Kidney epithelial cell (primary cell): ENCODE results near the gene BTBD9. TPM values are rescaled to one million over a fixed set of nuclear protein-coding genes. Genes with fewer than 3 reads are reported as not detected.

Experiments used
- DNase-seq: peaks from one replicate; pipeline ENCODE4 v3.0.0-alpha.2; 2010; ENCODE audit warnings: low read depth
- H3K27me3 ChIP-seq: 2 replicates; pipeline ENCODE4 v1.6.0; 2011; ENCODE audit warnings: low read length; ENCODE audit not compliant: control insufficient read depth, insufficient read depth
- H3K36me3 ChIP-seq: 2 replicates; pipeline ENCODE4 v1.5.1; 2011; ENCODE audit warnings: low read length; ENCODE audit not compliant: control insufficient read depth, insufficient read depth
- H3K4me3 ChIP-seq: 2 replicates; pipeline ENCODE4 v1.5.1; 2011; ENCODE audit warnings: low read depth, mild to moderate bottlenecking, control low read depth, low read length
- total RNA-seq: library from RNA; depleted of rRNA; stranded (reverse); fragments of >200 nt; gene quantifications from 2 replicates; pipeline ENCODE4 v1.2.3, GENCODE V29; 2015
- TF ChIP-seq, protein P1 (sequence below): IDR thresholded peaks from 2 replicates; pipeline ENCODE4 v1.5.1; 2011; ENCODE audit warnings: mild to moderate bottlenecking, moderate library complexity, low read length, control low read depth, inconsistent platforms; ENCODE audit not compliant: insufficient read depth, poor library complexity, severe bottlenecking

The BTBD9 gene
- total RNA-seq, 1 donor from 2014 or later, result 7.3 TPM

DNA sequence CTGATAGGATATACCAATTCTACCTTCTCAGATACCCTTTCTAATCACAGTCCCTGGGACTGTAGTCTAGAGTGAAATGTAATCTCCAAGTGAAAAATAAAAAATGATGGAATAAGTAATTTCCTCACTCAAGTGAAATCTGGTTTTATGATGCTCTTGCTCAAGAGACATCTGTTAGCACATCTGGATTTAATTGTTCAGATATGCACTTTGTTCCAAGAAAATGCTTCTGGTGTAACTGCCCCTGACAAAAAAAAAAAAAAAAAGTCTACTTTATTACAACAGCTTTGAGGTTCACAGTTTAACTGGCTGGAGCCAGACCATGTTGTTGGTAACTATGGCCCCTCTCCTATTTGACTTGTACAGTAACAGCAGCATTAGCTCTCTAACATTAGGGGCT lies 251.8 kb downstream of the BTBD9 start:
- Histone ChIP-seq H3K4me3 (no peak overlapping the region), H3K36me3 (no peaks in the 10 kb centered on the region), H3K27me3 (no peaks in the 10 kb centered on the region)
- TF ChIP-seq, protein P1, sequence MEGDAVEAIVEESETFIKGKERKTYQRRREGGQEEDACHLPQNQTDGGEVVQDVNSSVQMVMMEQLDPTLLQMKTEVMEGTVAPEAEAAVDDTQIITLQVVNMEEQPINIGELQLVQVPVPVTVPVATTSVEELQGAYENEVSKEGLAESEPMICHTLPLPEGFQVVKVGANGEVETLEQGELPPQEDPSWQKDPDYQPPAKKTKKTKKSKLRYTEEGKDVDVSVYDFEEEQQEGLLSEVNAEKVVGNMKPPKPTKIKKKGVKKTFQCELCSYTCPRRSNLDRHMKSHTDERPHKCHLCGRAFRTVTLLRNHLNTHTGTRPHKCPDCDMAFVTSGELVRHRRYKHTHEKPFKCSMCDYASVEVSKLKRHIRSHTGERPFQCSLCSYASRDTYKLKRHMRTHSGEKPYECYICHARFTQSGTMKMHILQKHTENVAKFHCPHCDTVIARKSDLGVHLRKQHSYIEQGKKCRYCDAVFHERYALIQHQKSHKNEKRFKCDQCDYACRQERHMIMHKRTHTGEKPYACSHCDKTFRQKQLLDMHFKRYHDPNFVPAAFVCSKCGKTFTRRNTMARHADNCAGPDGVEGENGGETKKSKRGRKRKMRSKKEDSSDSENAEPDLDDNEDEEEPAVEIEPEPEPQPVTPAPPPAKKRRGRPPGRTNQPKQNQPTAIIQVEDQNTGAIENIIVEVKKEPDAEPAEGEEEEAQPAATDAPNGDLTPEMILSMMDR, result no peak
- no peak for DNase-seq

DNA sequence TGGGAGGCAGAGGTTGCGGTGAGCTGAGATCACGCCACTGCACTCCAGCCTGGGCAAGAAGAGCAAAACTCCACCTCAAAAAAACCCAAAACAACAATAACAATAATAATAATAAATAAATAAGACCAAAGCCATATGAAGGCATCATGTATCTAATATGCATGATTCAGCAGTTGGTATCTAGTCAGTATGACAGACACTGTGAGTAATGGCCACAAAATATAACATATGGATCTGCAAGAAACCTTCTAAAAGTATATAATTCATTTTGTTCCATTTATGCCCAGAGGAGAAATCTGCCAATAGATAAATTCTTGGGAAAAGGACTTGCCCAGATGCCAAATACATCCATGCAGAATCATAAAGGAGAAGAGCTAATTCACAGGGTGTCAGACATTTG lies 252.3 kb downstream of the BTBD9 start:
- no peaks in the 10 kb centered on the region for H3K36me3 ChIP-seq
- H3K27me3 ChIP-seq, result no peaks in the 10 kb centered on the region
- TF ChIP-seq, protein P1, result no peak
- no peak overlapping the region for H3K4me3 ChIP-seq
- no peak for DNase-seq

DNA sequence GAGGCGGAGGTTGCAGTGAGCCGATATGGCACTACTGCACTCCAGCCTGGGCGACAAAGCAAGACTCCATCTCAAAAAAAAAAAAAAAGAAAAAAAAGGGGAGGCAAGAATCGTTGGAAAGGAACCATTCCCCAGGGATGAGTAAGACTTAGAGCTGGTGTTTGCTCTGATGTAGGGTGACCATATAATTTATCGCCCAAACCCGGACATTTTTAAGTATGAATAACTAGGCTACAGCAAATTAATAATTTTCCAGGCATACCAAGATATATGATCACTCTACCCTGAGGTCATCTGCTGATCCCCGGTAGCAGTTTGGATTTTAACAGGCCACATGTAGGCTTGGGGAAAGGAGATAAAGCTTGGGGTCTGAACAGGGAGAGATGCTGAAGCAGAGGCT lies 260.9 kb downstream of the BTBD9 start:
- H3K36me3 ChIP-seq, result no peaks in the 10 kb centered on the region
- H3K4me3 ChIP-seq, result no peak overlapping the region
- DNase-seq, result no peak
- TF ChIP-seq, protein P1, result no peak
- H3K27me3 ChIP-seq, result no peaks in the 10 kb centered on the region

DNA sequence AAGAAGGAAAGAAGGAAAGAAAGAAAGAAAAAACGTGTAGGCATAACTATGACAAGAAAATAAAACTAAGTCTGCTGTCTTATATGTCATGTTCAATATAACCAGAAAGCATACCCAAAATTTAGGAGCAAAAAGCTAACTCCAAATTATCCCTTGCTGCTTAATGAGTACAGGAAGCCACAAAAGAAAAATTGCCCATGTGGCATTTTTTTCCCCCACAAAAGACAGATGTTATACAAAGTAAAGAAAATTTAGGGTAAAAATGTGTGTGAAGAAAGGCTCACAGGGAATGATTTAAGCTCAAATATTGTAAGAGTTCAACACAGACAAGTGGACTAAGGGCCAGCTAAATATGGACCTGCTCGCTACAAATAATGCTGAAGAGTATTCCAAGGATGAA lies 263.8 kb downstream of the BTBD9 start:
- TF ChIP-seq, protein P1, result no peak
- Histone ChIP-seq H3K4me3 (no peak overlapping the region), H3K27me3 (no peaks in the 10 kb centered on the region), H3K36me3 (no peaks in the 10 kb centered on the region)
- DNase-seq, result no peak

DNA sequence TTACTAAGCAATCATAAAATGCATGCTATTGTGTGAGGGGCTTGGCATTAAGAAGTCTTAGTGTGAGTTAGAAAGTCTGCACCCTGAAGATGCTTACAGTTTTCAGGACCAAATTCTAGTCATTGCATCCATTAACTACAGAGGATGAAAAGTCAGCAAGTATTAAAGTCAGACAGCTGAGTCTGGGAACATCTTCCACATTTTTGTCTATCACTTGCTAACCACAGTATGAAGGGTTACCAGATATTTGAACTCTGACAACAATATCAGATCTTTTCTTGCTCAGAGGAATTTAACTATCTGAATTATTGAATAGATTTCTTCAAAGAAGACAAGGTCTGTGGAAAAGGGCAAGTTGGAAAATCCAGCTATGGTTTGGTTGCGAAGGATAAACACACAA lies 264.4 kb downstream of the BTBD9 start:
- no peaks in the 10 kb centered on the region for H3K27me3 ChIP-seq
- no peaks in the 10 kb centered on the region for H3K36me3 ChIP-seq
- DNase-seq, result no peak
- H3K4me3 ChIP-seq, result no peak overlapping the region
- TF ChIP-seq, protein P1, result no peak

DNA sequence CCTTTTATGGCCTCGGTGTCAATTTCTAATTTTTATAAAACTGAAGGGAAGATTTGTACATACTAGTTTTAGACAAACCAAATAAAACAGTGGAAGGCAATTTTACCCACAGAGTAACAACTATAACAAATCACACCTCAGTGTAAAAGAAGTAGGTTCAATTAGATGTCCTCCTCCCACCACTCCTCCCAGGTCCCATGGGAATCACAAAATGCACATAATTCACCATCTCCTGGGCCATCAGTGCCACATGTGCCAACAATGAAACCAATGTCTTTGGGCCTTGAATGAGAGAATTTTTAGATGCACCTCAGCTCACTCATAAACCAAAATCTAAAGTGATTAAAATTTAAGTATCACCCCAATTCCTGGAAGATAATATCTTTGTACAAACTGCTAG lies 267.8 kb downstream of the BTBD9 start:
- Histone ChIP-seq H3K4me3 (no peak overlapping the region), H3K27me3 (no peaks in the 10 kb centered on the region), H3K36me3 (no peaks in the 10 kb centered on the region)
- TF ChIP-seq, protein P1, result no peak
- no peak for DNase-seq
